OCI-LY7 (cell line): Measurements from ENCODE around the gene KRT31.

Experiments
- CTCF ChIP-seq: fragments of 200-600 bp; sonication (generic); conservative IDR thresholded peaks from 2 replicates; pipeline ENCODE4 v1.5.1; 2014; ENCODE audit warnings: mild to moderate bottlenecking, antibody characterized with exemption, low read length, moderate library complexity, mixed read lengths
- EZH2phosphoT487 ChIP-seq: fragments of 200-600 bp; sonication (generic); IDR thresholded peaks from 2 replicates; pipeline ENCODE4 v1.6.1; 2018; ENCODE audit warnings: low read depth, borderline replicate concordance, mild to moderate bottlenecking, mixed run types, antibody characterized with exemption, low read length, moderate library complexity, mixed read lengths

GRCh38 chr17:41360296-41360995 is 37.0 kb downstream of the KRT31 start:
- TF ChIP-seq CTCF: no peak
- no peak for TF ChIP-seq EZH2phosphoT487
